ENCODE results near the gene CFLAR. TPM values are rescaled to one million over a fixed set of nuclear protein-coding genes. Genes with fewer than 3 reads are reported as not detected.

Gene CFLAR
- total and polyA plus RNA-seq, 9 of the 15 experiments (the other 6 are each of a cell fraction or from before 2014, with no cell fraction given) = 27.5 to 102 (median 54.0) TPM

DNA sequence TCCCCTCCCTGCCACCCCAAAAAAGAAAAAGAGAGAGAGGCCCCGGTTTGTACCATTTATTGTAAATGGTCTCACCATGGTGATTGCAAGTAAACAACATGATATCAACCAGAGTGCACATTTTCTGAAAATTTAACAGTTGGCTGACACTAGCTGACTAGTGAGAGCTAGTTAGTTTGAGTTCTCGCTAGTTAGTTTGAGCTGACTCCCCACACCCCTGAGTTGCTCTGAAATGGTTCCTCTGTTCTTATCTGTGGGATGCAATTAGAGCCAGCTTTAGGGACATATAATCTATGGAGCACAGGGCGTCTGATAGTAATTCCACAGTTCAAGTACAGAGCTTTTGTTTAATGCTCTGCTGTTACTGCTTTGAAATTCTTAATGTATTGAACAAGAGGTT, 80.0 kb downstream of the CFLAR start (continued):
- TF ChIP-seq, protein P1, sequence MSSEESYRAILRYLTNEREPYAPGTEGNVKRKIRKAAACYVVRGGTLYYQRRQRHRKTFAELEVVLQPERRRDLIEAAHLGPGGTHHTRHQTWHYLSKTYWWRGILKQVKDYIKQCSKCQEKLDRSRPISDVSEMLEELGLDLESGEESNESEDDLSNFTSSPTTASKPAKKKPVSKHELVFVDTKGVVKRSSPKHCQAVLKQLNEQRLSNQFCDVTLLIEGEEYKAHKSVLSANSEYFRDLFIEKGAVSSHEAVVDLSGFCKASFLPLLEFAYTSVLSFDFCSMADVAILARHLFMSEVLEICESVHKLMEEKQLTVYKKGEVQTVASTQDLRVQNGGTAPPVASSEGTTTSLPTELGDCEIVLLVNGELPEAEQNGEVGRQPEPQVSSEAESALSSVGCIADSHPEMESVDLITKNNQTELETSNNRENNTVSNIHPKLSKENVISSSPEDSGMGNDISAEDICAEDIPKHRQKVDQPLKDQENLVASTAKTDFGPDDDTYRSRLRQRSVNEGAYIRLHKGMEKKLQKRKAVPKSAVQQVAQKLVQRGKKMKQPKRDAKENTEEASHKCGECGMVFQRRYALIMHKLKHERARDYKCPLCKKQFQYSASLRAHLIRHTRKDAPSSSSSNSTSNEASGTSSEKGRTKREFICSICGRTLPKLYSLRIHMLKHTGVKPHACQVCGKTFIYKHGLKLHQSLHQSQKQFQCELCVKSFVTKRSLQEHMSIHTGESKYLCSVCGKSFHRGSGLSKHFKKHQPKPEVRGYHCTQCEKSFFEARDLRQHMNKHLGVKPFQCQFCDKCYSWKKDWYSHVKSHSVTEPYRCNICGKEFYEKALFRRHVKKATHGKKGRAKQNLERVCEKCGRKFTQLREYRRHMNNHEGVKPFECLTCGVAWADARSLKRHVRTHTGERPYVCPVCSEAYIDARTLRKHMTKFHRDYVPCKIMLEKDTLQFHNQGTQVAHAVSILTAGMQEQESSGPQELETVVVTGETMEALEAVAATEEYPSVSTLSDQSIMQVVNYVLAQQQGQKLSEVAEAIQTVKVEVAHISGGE (CRISPR knock-in tag; IDR thresholded peaks at IDR 0.05) = peak in 1 of 3 experiments; percentile 55; a peak in 1 of 6 replicates
- TF ChIP-seq NCOR1 (IDR thresholded peaks at IDR 0.05) = peak; percentile 41; the same call in 1 of the 2 replicates
- TF ChIP-seq, protein P2, sequence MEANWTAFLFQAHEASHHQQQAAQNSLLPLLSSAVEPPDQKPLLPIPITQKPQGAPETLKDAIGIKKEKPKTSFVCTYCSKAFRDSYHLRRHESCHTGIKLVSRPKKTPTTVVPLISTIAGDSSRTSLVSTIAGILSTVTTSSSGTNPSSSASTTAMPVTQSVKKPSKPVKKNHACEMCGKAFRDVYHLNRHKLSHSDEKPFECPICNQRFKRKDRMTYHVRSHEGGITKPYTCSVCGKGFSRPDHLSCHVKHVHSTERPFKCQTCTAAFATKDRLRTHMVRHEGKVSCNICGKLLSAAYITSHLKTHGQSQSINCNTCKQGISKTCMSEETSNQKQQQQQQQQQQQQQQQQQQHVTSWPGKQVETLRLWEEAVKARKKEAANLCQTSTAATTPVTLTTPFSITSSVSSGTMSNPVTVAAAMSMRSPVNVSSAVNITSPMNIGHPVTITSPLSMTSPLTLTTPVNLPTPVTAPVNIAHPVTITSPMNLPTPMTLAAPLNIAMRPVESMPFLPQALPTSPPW (CRISPR knock-in tag; IDR thresholded peaks at IDR 0.05) = 0 out of 2 replicates have a peak, but pooled peaks have one; percentile 12
- 0 out of 2 replicates have a peak, but pooled peaks have one; percentile 29 for TF ChIP-seq FOXJ2 (tag; IDR thresholded peaks at IDR 0.05)
- TF ChIP-seq, protein P3, sequence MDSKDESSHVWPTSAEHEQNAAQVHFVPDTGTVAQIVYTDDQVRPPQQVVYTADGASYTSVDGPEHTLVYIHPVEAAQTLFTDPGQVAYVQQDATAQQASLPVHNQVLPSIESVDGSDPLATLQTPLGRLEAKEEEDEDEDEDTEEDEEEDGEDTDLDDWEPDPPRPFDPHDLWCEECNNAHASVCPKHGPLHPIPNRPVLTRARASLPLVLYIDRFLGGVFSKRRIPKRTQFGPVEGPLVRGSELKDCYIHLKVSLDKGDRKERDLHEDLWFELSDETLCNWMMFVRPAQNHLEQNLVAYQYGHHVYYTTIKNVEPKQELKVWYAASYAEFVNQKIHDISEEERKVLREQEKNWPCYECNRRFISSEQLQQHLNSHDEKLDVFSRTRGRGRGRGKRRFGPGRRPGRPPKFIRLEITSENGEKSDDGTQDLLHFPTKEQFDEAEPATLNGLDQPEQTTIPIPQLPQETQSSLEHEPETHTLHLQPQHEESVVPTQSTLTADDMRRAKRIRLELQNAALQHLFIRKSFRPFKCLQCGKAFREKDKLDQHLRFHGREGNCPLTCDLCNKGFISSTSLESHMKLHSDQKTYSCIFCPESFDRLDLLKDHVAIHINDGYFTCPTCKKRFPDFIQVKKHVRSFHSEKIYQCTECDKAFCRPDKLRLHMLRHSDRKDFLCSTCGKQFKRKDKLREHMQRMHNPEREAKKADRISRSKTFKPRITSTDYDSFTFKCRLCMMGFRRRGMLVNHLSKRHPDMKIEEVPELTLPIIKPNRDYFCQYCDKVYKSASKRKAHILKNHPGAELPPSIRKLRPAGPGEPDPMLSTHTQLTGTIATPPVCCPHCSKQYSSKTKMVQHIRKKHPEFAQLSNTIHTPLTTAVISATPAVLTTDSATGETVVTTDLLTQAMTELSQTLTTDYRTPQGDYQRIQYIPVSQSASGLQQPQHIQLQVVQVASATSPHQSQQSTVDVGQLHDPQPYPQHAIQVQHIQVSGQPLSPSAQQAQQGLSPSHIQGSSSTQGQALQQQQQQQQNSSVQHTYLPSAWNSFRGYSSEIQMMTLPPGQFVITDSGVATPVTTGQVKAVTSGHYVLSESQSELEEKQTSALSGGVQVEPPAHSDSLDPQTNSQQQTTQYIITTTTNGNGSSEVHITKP (IDR thresholded peaks at IDR 0.05; ENCODE audit: partially characterized antibody) = peak; percentile 98
- TF ChIP-seq NONO (IDR thresholded peaks at IDR 0.05; ENCODE audit: low read depth in 2 of 2, low read length in 1 of 2) = peak in 1 of 2 experiments; percentile 70; a peak in 1 of 4 replicates

Data from K562 (cell line).